AG04449 (cell line): ENCODE data around the gene ERCC2.

Experiments
- CTCF ChIA-PET: fragments of 350-600 bp; formaldehyde crosslinking; extraction: SDS; loops from one replicate; lab custom pipeline; 2021; ENCODE audit warnings: antibody characterized with exemption; lab: Yijun Ruan, JAX
- POLR2A ChIA-PET: fragments of 400-600, 350-600 bp; formaldehyde crosslinking; extraction: SDS; loops from one replicate; lab custom pipeline; 2020; ENCODE audit warnings: antibody characterized with exemption, inconsistent platforms; lab: Yijun Ruan, JAX
- DNase-seq: peaks from one replicate; pipeline ENCODE4 v3.0.0-alpha.2; 2010; ENCODE audit warnings: low read depth, low spot score
- H3K4me3 ChIP-seq: 2 replicates; pipeline ENCODE4 v1.5.1; 2011; ENCODE audit warnings: low read depth, mild to moderate bottlenecking, control low read depth, low read length
- CTCF ChIP-seq: IDR thresholded peaks from one replicate; pipeline ENCODE4 v1.5.1; 2011; ENCODE audit warnings: mild to moderate bottlenecking, moderate library complexity, low read length, control low read depth, inconsistent platforms; ENCODE audit not compliant: insufficient read depth; ENCODE audit errors: missing control alignments

The ERCC2 gene

GRCh38 chr19:45307361-45307760 is 63.0 kb downstream of the ERCC2 start:
- CTCF ChIA-PET: interaction anchor here (1.8 kb wide), 1 partner anchor 31 kb away, joined by 7 read pairs; no protein-coding TSS in a partner anchor
- no peak overlapping the region for H3K4me3 ChIP-seq
- no peak for DNase-seq
- POLR2A ChIA-PET: no interaction called here
- TF ChIP-seq CTCF: no peak

GRCh38 chr19:45306518-45307027 is 63.8 kb downstream of the ERCC2 start:
- CTCF ChIA-PET: interaction anchor here (1.8 kb wide), 1 partner anchor 31 kb away, joined by 7 read pairs; no protein-coding TSS in a partner anchor
- no peak overlapping the region for H3K4me3 ChIP-seq
- TF ChIP-seq CTCF: no peak
- DNase-seq: no peak
- POLR2A ChIA-PET: interaction anchor here (0.6 to 1.3 kb wide), 3 partner anchors 20 to 44 kb away, joined by 3 to 4 read pairs (median 3); no protein-coding TSS in a partner anchor

GRCh38 chr19:45306040-45306439 is 64.3 kb downstream of the ERCC2 start:
- ChIA-PET CTCF (interaction anchor here (1.8 kb wide), 1 partner anchor 32 kb away, joined by 7 read pairs; no protein-coding TSS in a partner anchor), POLR2A (interaction anchor here (0.8 to 1.3 kb wide), 2 partner anchors 20 to 23 kb away, joined by 3 to 4 read pairs; no protein-coding TSS in a partner anchor)
- DNase-seq: no peak
- no peak for TF ChIP-seq CTCF
- no peak overlapping the region for H3K4me3 ChIP-seq

GRCh38 chr19:45305421-45305820 is 65.0 kb downstream of the ERCC2 start:
- no peak for DNase-seq
- ChIA-PET POLR2A (interaction anchor here (0.8 to 0.9 kb wide), 2 partner anchors 21 to 267 kb away, joined by 3 to 4 read pairs; partner anchors contain the start of gene CLASRP), CTCF (interaction anchor here (1.8 kb wide), 1 partner anchor 33 kb away, joined by 7 read pairs; no protein-coding TSS in a partner anchor)
- no peak for TF ChIP-seq CTCF
- no peak overlapping the region for H3K4me3 ChIP-seq

GRCh38 chr19:45305007-45305406 is 65.4 kb downstream of the ERCC2 start:
- ChIA-PET CTCF (no interaction called here), POLR2A (interaction anchor here (0.9 kb wide), 1 partner anchor 266 kb away, joined by 3 read pairs; the partner anchor contains the start of gene CLASRP)
- TF ChIP-seq CTCF: no peak
- no peak for DNase-seq
- H3K4me3 ChIP-seq: no peak overlapping the region

GRCh38 chr19:45304141-45304926 is 66.0 kb downstream of the ERCC2 start:
- no peak for TF ChIP-seq CTCF
- DNase-seq: no peak
- no peak overlapping the region for H3K4me3 ChIP-seq
- CTCF ChIA-PET: no interaction called here
- POLR2A ChIA-PET: interaction anchor here (0.8 kb wide), 1 partner anchor 8 kb away, joined by 3 read pairs; no protein-coding TSS in a partner anchor
